ENCODE data around the gene ABHD12. TPM values are rescaled to one million over a fixed set of nuclear protein-coding genes. Genes with fewer than 3 reads are reported as not detected.

Gene ABHD12
- total and polyA plus RNA-seq, 2 donors (not counting 1 experiment from before 2014, with no cell fraction given), result 9.6 to 28.3 TPM

GRCh38 chr20:25257756-25258475, 132.7 kb downstream of the ABHD12 start:
- Histone ChIP-seq H3K27me3 (replicated peaks in 1 of 4; ENCODE audit: control extremely low read depth in 1 of 4, control insufficient read depth in 3 of 4, insufficient read depth in 4 of 4, low read length in 3 of 4) (no peaks in the 10 kb centered on the region), H3K4me2 (replicated peaks; ENCODE audit: low read depth, low read length, poor library complexity, severe bottlenecking) (no peak overlapping the region), H3K79me2 (ENCODE audit: control insufficient read depth, insufficient read depth, low read length) (peaks cover 19% of the 10 kb centered on the region), H2AFZ (ENCODE audit: insufficient read depth, low read depth, low read length, poor library complexity, severe bottlenecking) (no peak overlapping the region), H3K27ac (ENCODE audit: low read length in 2 of 2) (no peak overlapping the region), H3K36me3 (replicated peaks in 1 of 2; ENCODE audit: control extremely low read depth in 1 of 2, control insufficient read depth in 1 of 2, extremely low read depth in 1 of 2, insufficient read depth in 2 of 2, low read length in 1 of 2) (peaks cover 3 to 13% of the 10 kb centered on the region in 2 experiments), H3K4me3 (ENCODE audit: control extremely low read depth in 1 of 5, extremely low read depth in 1 of 5, insufficient read depth in 1 of 5, low read depth in 2 of 5, low read length in 4 of 5) (no peak overlapping the region), H3K9ac (ENCODE audit: low read length) (no peak overlapping the region), H3K4me1 (ENCODE audit: control insufficient read depth in 2 of 2, insufficient read depth in 2 of 2, low read length in 2 of 2) (no peaks in the 10 kb centered on the region), H4K20me1 (ENCODE audit: control insufficient read depth, insufficient read depth, low read length, poor library complexity, severe bottlenecking) (peaks cover 21% of the 10 kb centered on the region), H3K9me3 (ENCODE audit: control extremely low read depth in 1 of 3, control insufficient read depth in 2 of 3, insufficient read depth in 1 of 3, low read length in 2 of 3) (no peaks in the 10 kb centered on the region)
- no peak for DNase-seq
- no peak overlapping the region for H3K4me3 Mint-ChIP-seq
- no peak for TF ChIP-seq CTCF (IDR thresholded peaks at IDR 0.05)
- no peak for TF ChIP-seq EZH2 (IDR thresholded peaks at IDR 0.05; ENCODE audit: borderline replicate concordance, insufficient read depth, low read depth, low read length, poor library complexity, severe bottlenecking)
- ChIA-PET POLR2A (no interaction called here), CTCF (no interaction called here)
- H3K27me3 Mint-ChIP-seq, result no peaks in the 10 kb centered on the region
- H3K4me1 Mint-ChIP-seq, result no peaks in the 10 kb centered on the region
- H3K9me3 Mint-ChIP-seq (ENCODE audit: insufficient read depth), result peaks cover 3% of the 10 kb centered on the region
- 93% methylated on average over 8 of the region's 10 CpGs for whole genome bisulfite sequencing (ENCODE audit: insufficient coverage)
- no peak for ATAC-seq (ENCODE audit: low read depth)
- intact Hi-C loops (cut with micrococcal nuclease), result no loop called here
- no peak overlapping the region for H3K27ac Mint-ChIP-seq

GRCh38 chr20:25257130-25257529, 133.5 kb downstream of the ABHD12 start:
- Mint-ChIP-seq H3K4me1 (no peaks in the 10 kb centered on the region), H3K27me3 (no peaks in the 10 kb centered on the region), H3K27ac (no peak overlapping the region), H3K9me3 (ENCODE audit: insufficient read depth) (peaks cover 3% of the 10 kb centered on the region), H3K4me3 (no peak overlapping the region)
- H3K9ac ChIP-seq (ENCODE audit: low read length), result no peak overlapping the region
- ChIA-PET POLR2A (no interaction called here), CTCF (no interaction called here)
- no peaks in the 10 kb centered on the region for H3K9me3 ChIP-seq (ENCODE audit: control extremely low read depth in 1 of 3, control insufficient read depth in 2 of 3, insufficient read depth in 1 of 3, low read length in 2 of 3)
- no peaks in the 10 kb centered on the region for H3K4me1 ChIP-seq (ENCODE audit: control insufficient read depth in 2 of 2, insufficient read depth in 2 of 2, low read length in 2 of 2)
- no peaks in the 10 kb centered on the region for H3K27me3 ChIP-seq (replicated peaks in 1 of 4; ENCODE audit: control extremely low read depth in 1 of 4, control insufficient read depth in 3 of 4, insufficient read depth in 4 of 4, low read length in 3 of 4)
- no peak overlapping the region for H3K4me2 ChIP-seq (replicated peaks; ENCODE audit: low read depth, low read length, poor library complexity, severe bottlenecking)
- WGBS (ENCODE audit: insufficient coverage), result 62% methylated on average over 2 of the region's 5 CpGs
- DNase-seq (no peak), ATAC-seq (ENCODE audit: low read depth) (no peak)
- H2AFZ ChIP-seq (ENCODE audit: insufficient read depth, low read depth, low read length, poor library complexity, severe bottlenecking), result no peak overlapping the region
- no peak overlapping the region for H3K4me3 ChIP-seq (ENCODE audit: control extremely low read depth in 1 of 5, extremely low read depth in 1 of 5, insufficient read depth in 1 of 5, low read depth in 2 of 5, low read length in 4 of 5)
- peaks cover 26% of the 10 kb centered on the region for H3K79me2 ChIP-seq (ENCODE audit: control insufficient read depth, insufficient read depth, low read length)
- H3K27ac ChIP-seq (ENCODE audit: low read length in 2 of 2), result no peak overlapping the region
- H3K36me3 ChIP-seq (replicated peaks in 1 of 2; ENCODE audit: control extremely low read depth in 1 of 2, control insufficient read depth in 1 of 2, extremely low read depth in 1 of 2, insufficient read depth in 2 of 2, low read length in 1 of 2), result peaks cover 5 to 13% of the 10 kb centered on the region in 2 experiments
- no peak for TF ChIP-seq CTCF (IDR thresholded peaks at IDR 0.05)
- TF ChIP-seq EZH2 (IDR thresholded peaks at IDR 0.05; ENCODE audit: borderline replicate concordance, insufficient read depth, low read depth, low read length, poor library complexity, severe bottlenecking), result no peak
- intact Hi-C loops (cut with micrococcal nuclease), result no loop called here
- H4K20me1 ChIP-seq (ENCODE audit: control insufficient read depth, insufficient read depth, low read length, poor library complexity, severe bottlenecking), result peaks cover 21% of the 10 kb centered on the region
